GM12878 (cell line): ENCODE data around the gene HNF4A. TPM values are rescaled to one million over a fixed set of nuclear protein-coding genes. Genes with fewer than 3 reads are reported as not detected.

Source experiments
- ATAC-seq: fragments of 200-7000 bp; cut with Tn5 transposase; 3 replicates; pipeline ENCODE4 v1.9.1; 2020; ENCODE audit warnings: mild to moderate bottlenecking, moderate library complexity
- BruUV-seq: library from RNA; stranded (reverse); fragments of 400-500 nt; replicated peaks from 2 replicates; lab custom pipeline; 2021; lab: Mats Ljungman, UMichigan
- CTCF ChIA-PET: fragments of 300-600 bp; sonication (Branson Sonifier 250); formaldehyde crosslinking; extraction: SDS; loops from one replicate; lab custom pipeline; 2021; ENCODE audit warnings: inconsistent platforms; lab: Yijun Ruan, JAX
- POLR2A ChIA-PET: fragments of 350-600 bp; formaldehyde crosslinking; extraction: SDS; loops from one replicate; lab custom pipeline; 2021; ENCODE audit warnings: inconsistent platforms; lab: Charles Lee
- RAD21 ChIA-PET: fragments of 300-600 bp; sonication (Branson Sonifier 250); formaldehyde crosslinking; loops from one replicate; lab custom pipeline; 2023; ENCODE audit warnings: antibody characterized with exemption; ENCODE audit not compliant: unreplicated experiment; lab: Charles Lee
- SMC1A ChIA-PET: fragments of 300-600 bp; sonication (Branson Sonifier 250); formaldehyde crosslinking; loops from one replicate; lab custom pipeline; 2023; ENCODE audit not compliant: unreplicated experiment, uncharacterized antibody; lab: Charles Lee
- DNase-seq: peaks from one replicate; pipeline ENCODE4 v3.0.0-alpha.2; 2011; ENCODE audit warnings: low read depth, low spot score
- FAIRE-seq: peaks from 3 replicates; lab custom pipeline; 2011; peaks lifted over from hg19 to GRCh38; lab: Jason Lieb, UNC
- H2AFZ ChIP-seq: 2 replicates; pipeline ENCODE4 v1.6.0; 2011; ENCODE audit warnings: low read depth, low read length, control low read depth; ENCODE audit not compliant: control insufficient read depth
- H3K27ac ChIP-seq: 2 replicates; pipeline ENCODE4 v1.5.1; 2011; ENCODE audit warnings: control low read depth; ENCODE audit not compliant: control insufficient read depth, insufficient read depth
- H3K27me3 ChIP-seq, 2 experiments: replicated peaks in 1 of 2; 2 replicates each; pipeline versions ENCODE4 v1.6.0 to v1.6.1; 2011; ENCODE audit warnings: low read length in 1 of 2; ENCODE audit not compliant: control insufficient read depth in 2 of 2, insufficient read depth in 2 of 2
- H3K36me3 ChIP-seq, 2 experiments: 2 replicates each; pipeline ENCODE4 v1.5.1; 2011; ENCODE audit warnings: low read length in 1 of 2; ENCODE audit not compliant: control insufficient read depth in 2 of 2, insufficient read depth in 2 of 2
- H3K4me1 ChIP-seq: 2 replicates; pipeline ENCODE4 v1.6.1; 2011; ENCODE audit warnings: mild to moderate bottlenecking, low read length, moderate library complexity, mixed read lengths; ENCODE audit not compliant: control insufficient read depth, insufficient read depth
- H3K4me2 ChIP-seq: 2 replicates; pipeline ENCODE4 v1.6.0; 2011; ENCODE audit warnings: control low read depth; ENCODE audit not compliant: control insufficient read depth, insufficient read depth
- H3K4me3 ChIP-seq: fragments of 200-600 bp; sonication (generic); 2 replicates; pipeline ENCODE4 v1.5.1; 2016
- H3K79me2 ChIP-seq: 2 replicates; pipeline ENCODE4 v1.6.0; 2011; ENCODE audit warnings: low read length; ENCODE audit not compliant: control insufficient read depth, insufficient read depth
- H3K9ac ChIP-seq: 2 replicates; pipeline ENCODE4 v1.8.0; 2011; ENCODE audit warnings: low read length, control low read depth, mixed read lengths; ENCODE audit not compliant: control insufficient read depth, insufficient read depth
- H3K9me3 ChIP-seq: replicated peaks from 3 replicates; pipeline ENCODE4 v1.5.1; 2011; ENCODE audit warnings: mild to moderate bottlenecking, low read length; ENCODE audit not compliant: control insufficient read depth, insufficient read depth
- H4K20me1 ChIP-seq: 2 replicates; pipeline ENCODE4 v1.6.0; 2011; ENCODE audit not compliant: control insufficient read depth, insufficient read depth
- BHLHE40 ChIP-seq, 2 experiments: fragments of 450-650 bp in 1 of 2; IDR thresholded peaks; 2 replicates each; pipeline ENCODE4 v1.6.1; 2011 to 2017; ENCODE audit warnings: low read depth in 2 of 2, borderline replicate concordance in 1 of 2, improper control_type of control experiment in 1 of 2, low read length in 1 of 2, mild to moderate bottlenecking in 1 of 2
- CBX3 ChIP-seq: fragments of 200-600 bp; sonication (generic); IDR thresholded peaks from 2 replicates; pipeline ENCODE4 v1.6.1; 2016; ENCODE audit warnings: low read depth, borderline replicate concordance
- ELK1 ChIP-seq: IDR thresholded peaks from 2 replicates; pipeline ENCODE4 v1.6.1; 2012; ENCODE audit warnings: low read depth, low read length, improper control_type of control experiment
- MTA3 ChIP-seq: IDR thresholded peaks from 2 replicates; pipeline ENCODE4 v1.6.1; 2012; ENCODE audit warnings: low read length, inconsistent platforms, borderline replicate concordance
- ZBTB40 ChIP-seq: fragments of 450-650 bp; IDR thresholded peaks from 2 replicates; pipeline ENCODE4 v1.6.1; 2016; ENCODE audit warnings: mild to moderate bottlenecking, moderate library complexity, borderline replicate concordance
- WGBS: methylation state at CpG from one replicate; pipeline ENCODE4 v1.1.6; 2016; ENCODE audit warnings: low lambda C conversion rate; ENCODE audit not compliant: insufficient replicate concordance, insufficient coverage; ENCODE audit errors: missing lambda C conversion rate; 5-methylcytosine and 5-hydroxymethylcytosine counted together
- in situ Hi-C: fragments of 300-500 bp; cut with MboI; formaldehyde crosslinking; loops from 9 replicates; pipeline ENCODE4 v1.14.3; 2018; ENCODE audit warnings: mixed read lengths
- intact Hi-C: fragments of 100-400 bp; cut with micrococcal nuclease; formaldehyde crosslinking; loops from one replicate; pipeline ENCODE4 v1.14.2; 2022; ENCODE audit not compliant: unreplicated experiment
- polyA plus RNA-seq, 11 experiments: library from polyadenylated mRNA; depleted of rRNA in 4 of 11; unstranded in 6 of 11; stranded (reverse) in 5 of 11; fragments of >200 nt; fragmentation: Nextera tagmentation in 4 of 11; fragmentation: Illumina TruSeq in 1 of 11; extraction: Ambion mirVana in 4 of 11; extraction: Trizol in 1 of 11; gene quantifications; 1 replicate in 1 of 11; 2 replicates in 10 of 11; pipeline versions ENCODE4 v1.2.1 to v1.2.3, GENCODE V29; 2011 to 2016; ENCODE audit warnings: inconsistent platforms in 2 of 11, missing spikeins in 2 of 11, low read depth in 1 of 11
- total RNA-seq, 4 experiments: library from RNA; depleted of rRNA in 3 of 4; stranded (reverse); fragments of >200 nt in 3 of 4; fragmentation: Illumina TruSeq in 1 of 4; extraction: Trizol in 1 of 4; gene quantifications; 2 replicates each; pipeline versions ENCODE4 v1.2.1 to v1.2.3, GENCODE V29; 2013 to 2021

HNF4A gene
- total and polyA plus RNA-seq, 10 of the 15 experiments (the other 5 are each of a cell fraction or from before 2014, with no cell fraction given), result 0.21 TPM; not detected in 9

- DNase-seq, result no peak
- in situ Hi-C loops (no loop called here), intact Hi-C loops (no loop called here)
- 39% methylated on average over 4 of the region's 4 CpGs for WGBS
- CTCF ChIA-PET, result no interaction called here
- no peak for FAIRE-seq
- Histone ChIP-seq H3K9me3 (no peaks in the 10 kb centered on the region), H2AFZ (no peak overlapping the region), H3K79me2 (no peaks in the 10 kb centered on the region), H3K27me3 (peaks cover 0 to 2% of the 10 kb centered on the region in 2 experiments; a peak in 2 of 4 replicates), H3K36me3 (no peaks in the 10 kb centered on the region), H3K4me1 (no peaks in the 10 kb centered on the region), H3K27ac (no peak overlapping the region), H3K9ac (no peak overlapping the region), H4K20me1 (no peaks in the 10 kb centered on the region), H3K4me2 (no peak overlapping the region), H3K4me3 (no peak overlapping the region)
- TF ChIP-seq ZBTB40 (no peak), BHLHE40 (IDR thresholded peaks at IDR 0.05; ENCODE audit: borderline replicate concordance in 1 of 2, low read depth in 2 of 2, low read length in 1 of 2) (no peak), CBX3 (no peak), MTA3 (no peak), ELK1 (no peak)
- RAD21 ChIA-PET, result no interaction called here
- SMC1A ChIA-PET, result no interaction called here
- ATAC-seq, result no peak
- no TSS peak for BruUV-seq
- POLR2A ChIA-PET, result no interaction called here
Observed at GRCh38 chr20:44431118-44431501, 75.6 kb downstream of the HNF4A start.
